SK-N-SH treated with all-trans-retinoic acid at 6 μM for 48 hours (cell line): ENCODE measurements around the gene GRIK5.

Source experiments
- ATAC-seq: fragments of 200-7000 bp; cut with Tn5 transposase; 3 replicates; pipeline ENCODE4 v1.9.1; 2020; ENCODE audit warnings: mild to moderate bottlenecking, moderate library complexity
- BACH2 ChIP-seq: fragments of 250-450 bp; sonication (Bioruptor Pico); IDR thresholded peaks from 2 replicates; pipeline ENCODE4 v1.9.0; 2021; ENCODE audit warnings: mild to moderate bottlenecking, borderline replicate concordance
- CSDC2 ChIP-seq: fragments of 250-450 bp; sonication (Bioruptor Pico); IDR thresholded peaks from 2 replicates; pipeline ENCODE4 v1.5.0; 2020; ENCODE audit warnings: mild to moderate bottlenecking, moderate library complexity
- CSRNP3 ChIP-seq: fragments of 250-450 bp; sonication (Bioruptor Pico); IDR thresholded peaks from 2 replicates; pipeline ENCODE4 v1.5.1; 2021; ENCODE audit warnings: mild to moderate bottlenecking, moderate library complexity
- GLIS3 ChIP-seq: fragments of 250-450 bp; sonication (Bioruptor Pico); IDR thresholded peaks from 2 replicates; pipeline ENCODE4 v1.5.0; 2020; ENCODE audit warnings: mild to moderate bottlenecking, moderate library complexity
- ISL1 ChIP-seq: fragments of 250-450 bp; sonication (Bioruptor Pico); IDR thresholded peaks from 2 replicates; pipeline ENCODE4 v2.1.2; 2022; ENCODE audit warnings: mild to moderate bottlenecking, moderate library complexity
- OSR1 ChIP-seq: fragments of 250-450 bp; sonication (Bioruptor Pico); IDR thresholded peaks from 2 replicates; pipeline ENCODE4 v1.8.0; 2022; ENCODE audit warnings: moderate library complexity, mild to moderate bottlenecking, inconsistent platforms
- PPARA ChIP-seq: fragments of 250-450 bp; sonication (Bioruptor Pico); IDR thresholded peaks from 2 replicates; pipeline ENCODE4 v1.5.0; 2020; ENCODE audit warnings: mild to moderate bottlenecking, borderline replicate concordance
- RARB ChIP-seq: fragments of 250-450 bp; sonication (Bioruptor Pico); IDR thresholded peaks from 2 replicates; pipeline ENCODE4 v1.8.0; 2021; ENCODE audit warnings: mild to moderate bottlenecking, moderate library complexity
- TCF4 ChIP-seq: fragments of 250-450 bp; sonication (Bioruptor Pico); IDR thresholded peaks from 2 replicates; pipeline ENCODE4 v1.8.0; 2021; ENCODE audit warnings: mild to moderate bottlenecking, moderate library complexity, borderline replicate concordance
- TOX ChIP-seq: fragments of 250-450 bp; sonication (Bioruptor Pico); IDR thresholded peaks from 2 replicates; pipeline ENCODE4 v1.8.0; 2021; ENCODE audit warnings: mild to moderate bottlenecking, moderate library complexity, borderline replicate concordance
- TSHZ2 ChIP-seq: fragments of 250-450 bp; sonication (Bioruptor Pico); IDR thresholded peaks from 2 replicates; pipeline ENCODE4 v1.5.0; 2020; ENCODE audit warnings: mild to moderate bottlenecking, moderate library complexity
- ZC3H10 ChIP-seq: fragments of 250-450 bp; sonication (Bioruptor Pico); IDR thresholded peaks from 2 replicates; pipeline ENCODE4 v1.5.1; 2021; ENCODE audit warnings: mild to moderate bottlenecking, moderate library complexity
- ZFP3 ChIP-seq: fragments of 250-450 bp; sonication (Bioruptor Pico); IDR thresholded peaks from 2 replicates; pipeline ENCODE4 v1.5.0; 2020; ENCODE audit warnings: mild to moderate bottlenecking, moderate library complexity
- ZFP30 ChIP-seq: fragments of 450-650 bp; formaldehyde crosslinking; IDR thresholded peaks from 2 replicates; pipeline ENCODE4 v1.5.0; 2022; ENCODE audit warnings: mild to moderate bottlenecking, moderate library complexity
- ZNF565 ChIP-seq: fragments of 450-650 bp; formaldehyde crosslinking; conservative IDR thresholded peaks from 2 replicates; pipeline ENCODE4 v1.5.0; 2020; ENCODE audit warnings: low read depth, mild to moderate bottlenecking, moderate library complexity
- ZNF70 ChIP-seq: fragments of 450-650 bp; formaldehyde crosslinking; IDR thresholded peaks from 2 replicates; pipeline ENCODE4 v1.5.0; 2020; ENCODE audit warnings: mild to moderate bottlenecking, moderate library complexity
- ZNF8 ChIP-seq: fragments of 450-650 bp; formaldehyde crosslinking; IDR thresholded peaks from 2 replicates; pipeline ENCODE4 v1.5.0; 2020; ENCODE audit warnings: mild to moderate bottlenecking, moderate library complexity
- TF ChIP-seq, protein P1 (sequence below): fragments of 250-450 bp; sonication (Bioruptor Pico); IDR thresholded peaks from 2 replicates; pipeline ENCODE4 v1.8.0; 2020; ENCODE audit warnings: mild to moderate bottlenecking, moderate library complexity, borderline replicate concordance
- TF ChIP-seq, protein P2 (sequence below): fragments of 250-450 bp; sonication (Bioruptor Pico); IDR thresholded peaks from 2 replicates; pipeline ENCODE4 v1.8.0; 2021; ENCODE audit warnings: low read depth, mild to moderate bottlenecking, moderate library complexity, borderline replicate concordance

The GRIK5 gene

DNA sequence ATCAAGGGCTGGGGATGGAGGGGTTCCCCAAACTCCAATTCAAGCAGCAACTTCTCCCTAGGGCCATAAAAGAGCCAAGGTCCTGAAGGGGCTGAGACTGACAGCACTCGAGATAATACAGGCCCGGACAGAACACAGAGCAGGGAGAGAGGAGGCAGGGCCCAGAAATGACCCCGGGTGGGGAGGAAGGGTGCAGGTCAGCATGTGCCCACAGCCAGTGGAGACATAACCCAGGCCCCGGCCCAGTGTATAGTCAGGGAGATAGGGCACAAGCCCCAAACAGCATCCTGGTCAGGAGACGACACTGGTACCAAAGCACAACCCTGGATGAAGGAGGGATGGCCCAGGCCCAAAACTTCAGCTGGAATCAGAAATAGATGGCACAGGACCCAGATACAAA is 47.4 kb downstream of the GRIK5 start:
- no peak for ATAC-seq
- TF ChIP-seq RARB (CRISPR knock-in tag) (no peak), BACH2 (CRISPR knock-in tag) (no peak), GLIS3 (CRISPR knock-in tag) (no peak), PPARA (CRISPR knock-in tag) (no peak), ZNF8 (no peak), TSHZ2 (CRISPR knock-in tag) (no peak), TCF4 (CRISPR knock-in tag) (no peak), ISL1 (CRISPR knock-in tag) (no peak), ZNF70 (CRISPR knock-in tag) (no peak), OSR1 (CRISPR knock-in tag) (no peak), ZFP3 (CRISPR knock-in tag) (no peak), CSRNP3 (CRISPR knock-in tag) (no peak), CSDC2 (CRISPR knock-in tag) (no peak), TOX (no peak), ZC3H10 (CRISPR knock-in tag) (no peak), ZFP30 (CRISPR knock-in tag) (no peak)
- TF ChIP-seq, protein P1, sequence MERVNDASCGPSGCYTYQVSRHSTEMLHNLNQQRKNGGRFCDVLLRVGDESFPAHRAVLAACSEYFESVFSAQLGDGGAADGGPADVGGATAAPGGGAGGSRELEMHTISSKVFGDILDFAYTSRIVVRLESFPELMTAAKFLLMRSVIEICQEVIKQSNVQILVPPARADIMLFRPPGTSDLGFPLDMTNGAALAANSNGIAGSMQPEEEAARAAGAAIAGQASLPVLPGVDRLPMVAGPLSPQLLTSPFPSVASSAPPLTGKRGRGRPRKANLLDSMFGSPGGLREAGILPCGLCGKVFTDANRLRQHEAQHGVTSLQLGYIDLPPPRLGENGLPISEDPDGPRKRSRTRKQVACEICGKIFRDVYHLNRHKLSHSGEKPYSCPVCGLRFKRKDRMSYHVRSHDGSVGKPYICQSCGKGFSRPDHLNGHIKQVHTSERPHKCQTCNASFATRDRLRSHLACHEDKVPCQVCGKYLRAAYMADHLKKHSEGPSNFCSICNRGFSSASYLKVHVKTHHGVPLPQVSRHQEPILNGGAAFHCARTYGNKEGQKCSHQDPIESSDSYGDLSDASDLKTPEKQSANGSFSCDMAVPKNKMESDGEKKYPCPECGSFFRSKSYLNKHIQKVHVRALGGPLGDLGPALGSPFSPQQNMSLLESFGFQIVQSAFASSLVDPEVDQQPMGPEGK (CRISPR knock-in tag), result no peak
- TF ChIP-seq, protein P2, sequence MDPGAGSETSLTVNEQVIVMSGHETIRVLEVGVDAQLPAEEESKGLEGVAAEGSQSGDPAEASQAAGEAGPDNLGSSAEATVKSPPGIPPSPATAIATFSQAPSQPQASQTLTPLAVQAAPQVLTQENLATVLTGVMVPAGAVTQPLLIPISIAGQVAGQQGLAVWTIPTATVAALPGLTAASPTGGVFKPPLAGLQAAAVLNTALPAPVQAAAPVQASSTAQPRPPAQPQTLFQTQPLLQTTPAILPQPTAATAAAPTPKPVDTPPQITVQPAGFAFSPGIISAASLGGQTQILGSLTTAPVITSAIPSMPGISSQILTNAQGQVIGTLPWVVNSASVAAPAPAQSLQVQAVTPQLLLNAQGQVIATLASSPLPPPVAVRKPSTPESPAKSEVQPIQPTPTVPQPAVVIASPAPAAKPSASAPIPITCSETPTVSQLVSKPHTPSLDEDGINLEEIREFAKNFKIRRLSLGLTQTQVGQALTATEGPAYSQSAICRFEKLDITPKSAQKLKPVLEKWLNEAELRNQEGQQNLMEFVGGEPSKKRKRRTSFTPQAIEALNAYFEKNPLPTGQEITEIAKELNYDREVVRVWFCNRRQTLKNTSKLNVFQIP (CRISPR knock-in tag), result no peak

GRCh38 chr19:42021185-42021584 is 48.8 kb downstream of the GRIK5 start:
- no peak for ATAC-seq

More at GRCh38 chr19:42021185-42021584, 48.8 kb downstream of the GRIK5 start:
- TF ChIP-seq TSHZ2 (CRISPR knock-in tag) (no peak), BACH2 (CRISPR knock-in tag) (no peak), ZC3H10 (CRISPR knock-in tag) (no peak), TCF4 (CRISPR knock-in tag) (no peak), RARB (CRISPR knock-in tag) (no peak), GLIS3 (CRISPR knock-in tag) (no peak), CSRNP3 (CRISPR knock-in tag) (no peak), ZNF565 (CRISPR knock-in tag) (no peak), ZNF8 (no peak)
- TF ChIP-seq, protein P1 (CRISPR knock-in tag), result no peak
- TF ChIP-seq, protein P2 (CRISPR knock-in tag), result no peak
